Spleen (tissue), 11 donors: Measurements from ENCODE around the gene KLLN. TPM values are rescaled to one million over a fixed set of nuclear protein-coding genes. Genes with fewer than 3 reads are reported as not detected.
"Not testable (repeated sequence)": the region's sequence is repeated elsewhere in the genome, so short reads cannot be mapped to it uniquely, and the experiment has no call there.

Experiments used
- DNase-seq: peaks from one replicate; pipeline ENCODE4 v3.0.0-alpha.2; 2020
- H3K27ac ChIP-seq, 8 donors: fragments of 200-600 bp; sonication (generic) in 7 of 8; 1 replicate in 4 of 8; 2 replicates in 4 of 8; pipeline versions ENCODE4 v1.5.0 to v1.8.0; 2016 to 2021; ENCODE audit warnings: inconsistent platforms in 4 of 8, mild to moderate bottlenecking in 4 of 8, moderate library complexity in 1 of 8
- H3K27me3 ChIP-seq, 7 donors: fragments of 200-600 bp; sonication (generic) in 6 of 7; replicated peaks in 1 of 7; 1 replicate in 4 of 7; 2 replicates in 3 of 7; pipeline versions ENCODE4 v1.5.0 to v1.8.0; 2016 to 2021; ENCODE audit warnings: inconsistent platforms in 3 of 7, mild to moderate bottlenecking in 1 of 7
- H3K36me3 ChIP-seq, 6 donors: fragments of 200-600 bp; sonication (generic) in 5 of 6; 1 replicate in 4 of 6; 2 replicates in 2 of 6; pipeline versions ENCODE4 v1.5.0 to v1.8.0; 2016 to 2021; ENCODE audit warnings: inconsistent platforms in 2 of 6
- H3K4me1 ChIP-seq, 6 donors: fragments of 200-600 bp; sonication (generic) in 5 of 6; 1 replicate in 3 of 6; 2 replicates in 3 of 6; pipeline versions ENCODE4 v1.5.0 to v1.8.0; 2016 to 2021; ENCODE audit warnings: inconsistent platforms in 3 of 6
- H3K4me3 ChIP-seq, 8 donors: fragments of 200-600 bp; sonication (generic) in 7 of 8; 1 replicate in 4 of 8; 2 replicates in 4 of 8; pipeline versions ENCODE4 v1.5.0 to v1.8.0; 2016 to 2021; ENCODE audit warnings: inconsistent platforms in 4 of 8, mild to moderate bottlenecking in 4 of 8, moderate library complexity in 2 of 8
- H3K9me3 ChIP-seq, 8 donors: fragments of 200-600 bp; sonication (generic) in 7 of 8; 1 replicate in 4 of 8; 2 replicates in 4 of 8; pipeline versions ENCODE4 v1.5.0 to v1.8.0; 2016 to 2021; ENCODE audit warnings: inconsistent platforms in 4 of 8
- POLR2A ChIP-seq, 3 donors: fragments of 450-650 bp; IDR thresholded peaks; one replicate each; pipeline ENCODE4 v1.5.1; 2017; ENCODE audit warnings: antibody characterized with exemption in 3 of 3, mild to moderate bottlenecking in 1 of 3
- POLR2AphosphoS5 ChIP-seq, 3 donors: sonication (generic); formaldehyde crosslinking; IDR thresholded peaks; one replicate each; pipeline ENCODE4 v1.5.1; 2017; ENCODE audit warnings: antibody characterized with exemption in 3 of 3
- WGBS, 5 donors: extraction: QIAGEN DNeasy Blood & Tissue Kit in 3 of 5; methylation state at CpG; one replicate each; pipeline versions ENCODE4 v1.1.5 to v1.1.7; 2013 to 2018; 5-methylcytosine and 5-hydroxymethylcytosine counted together
- intact Hi-C: fragments of 100-400 bp; cut with DNase I; formaldehyde crosslinking; loops from one replicate; pipeline ENCODE4 v1.15.0; 2023; ENCODE audit warnings: low total_unique reads
- polyA plus RNA-seq, 3 donors: library from polyadenylated mRNA; stranded (reverse); fragments of 200-250 nt; gene quantifications; one replicate each; pipeline ENCODE4 v1.2.1, GENCODE V29; 2013
- total RNA-seq, 7 donors: library from RNA; depleted of rRNA in 3 of 7; stranded (reverse); fragments of >200 nt in 3 of 7; fragmentation: NEBNext Ultra II Directional in 4 of 7; extraction: Animal tissue kit (Norgen Biotek cat#: 25700) in 4 of 7; gene quantifications; one replicate each; pipeline versions ENCODE4 v1.1.0 to v1.2.1, GENCODE V29; 2016 to 2021
- TF ChIP-seq, protein P1 (sequence below), 11 experiments: fragments of 200-600 bp in 7 of 11; fragments of 450-650 bp in 4 of 11; sonication (generic) in 4 of 11; IDR thresholded peaks in 8 of 11; conservative IDR thresholded peaks in 3 of 11; 1 replicate in 7 of 11; 2 replicates in 4 of 11; pipeline versions ENCODE4 v1.4.0 to v1.8.0; 2016 to 2021; ENCODE audit warnings: antibody characterized with exemption in 11 of 11, inconsistent platforms in 4 of 11, mild to moderate bottlenecking in 1 of 11
- donor health status: healthy with polysubstance abuse.
- donor health status: DM: no; HTN: no; CAD: no; lungs with moderate emphysema.
- donor health status: DM: no; HTN: no; CAD: no.
- donor health status: Bipolar disorder and iron deficiency.
- donor health status: healthy.
- donor health status: DM: no; HTN: no; CAD: no.
- donor health status: DM: yes; HTN: yes; CAD: no.

The KLLN gene
- total and polyA plus RNA-seq, 10 donors = 0.52 to 2.2 (median 0.99) TPM

DNA sequence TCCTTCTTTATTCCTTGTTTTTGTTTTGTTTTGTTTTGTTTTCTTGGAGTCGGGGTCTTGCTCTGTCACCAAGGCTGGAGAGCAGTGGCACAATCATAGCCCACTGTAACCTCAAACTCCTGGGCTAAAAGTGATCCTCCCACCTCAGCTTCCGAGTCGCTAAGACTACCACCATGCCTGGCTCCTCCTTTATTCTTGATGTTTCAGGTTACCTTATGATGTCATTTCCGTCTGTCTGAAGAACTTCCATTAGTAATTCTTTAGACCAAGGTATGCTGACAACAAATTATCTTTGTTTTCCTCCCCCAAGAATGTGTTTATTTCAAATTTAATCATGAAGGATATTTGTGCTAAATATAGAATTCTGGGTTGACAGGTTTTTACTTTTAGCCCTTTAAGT, 27.2 kb downstream of the KLLN start:
- no peaks in the 10 kb centered on the region for H3K27me3 ChIP-seq
- WGBS, 5 donors = 85 to 97% (median 95%) methylated on average over 4 of the region's 4 CpGs
- H3K4me1 ChIP-seq = peaks cover 0 to 6% (median 0%) of the 10 kb centered on the region in 6 donors
- DNase-seq = no peak
- no peaks in the 10 kb centered on the region for H3K9me3 ChIP-seq
- intact Hi-C loops = no loop called here
- no peak overlapping the region for H3K27ac ChIP-seq
- H3K36me3 ChIP-seq = no peaks in the 10 kb centered on the region
- no peak overlapping the region for H3K4me3 ChIP-seq
- TF ChIP-seq POLR2AphosphoS5 (IDR thresholded peaks at IDR 0.05) = no peak
- TF ChIP-seq, protein P1, sequence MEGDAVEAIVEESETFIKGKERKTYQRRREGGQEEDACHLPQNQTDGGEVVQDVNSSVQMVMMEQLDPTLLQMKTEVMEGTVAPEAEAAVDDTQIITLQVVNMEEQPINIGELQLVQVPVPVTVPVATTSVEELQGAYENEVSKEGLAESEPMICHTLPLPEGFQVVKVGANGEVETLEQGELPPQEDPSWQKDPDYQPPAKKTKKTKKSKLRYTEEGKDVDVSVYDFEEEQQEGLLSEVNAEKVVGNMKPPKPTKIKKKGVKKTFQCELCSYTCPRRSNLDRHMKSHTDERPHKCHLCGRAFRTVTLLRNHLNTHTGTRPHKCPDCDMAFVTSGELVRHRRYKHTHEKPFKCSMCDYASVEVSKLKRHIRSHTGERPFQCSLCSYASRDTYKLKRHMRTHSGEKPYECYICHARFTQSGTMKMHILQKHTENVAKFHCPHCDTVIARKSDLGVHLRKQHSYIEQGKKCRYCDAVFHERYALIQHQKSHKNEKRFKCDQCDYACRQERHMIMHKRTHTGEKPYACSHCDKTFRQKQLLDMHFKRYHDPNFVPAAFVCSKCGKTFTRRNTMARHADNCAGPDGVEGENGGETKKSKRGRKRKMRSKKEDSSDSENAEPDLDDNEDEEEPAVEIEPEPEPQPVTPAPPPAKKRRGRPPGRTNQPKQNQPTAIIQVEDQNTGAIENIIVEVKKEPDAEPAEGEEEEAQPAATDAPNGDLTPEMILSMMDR (IDR thresholded peaks at IDR 0.05 in 8 of 11, conservative IDR thresholded peaks at IDR 0.05 in 3 of 11) = no peak
- TF ChIP-seq POLR2A (IDR thresholded peaks at IDR 0.05) = no peak

DNA sequence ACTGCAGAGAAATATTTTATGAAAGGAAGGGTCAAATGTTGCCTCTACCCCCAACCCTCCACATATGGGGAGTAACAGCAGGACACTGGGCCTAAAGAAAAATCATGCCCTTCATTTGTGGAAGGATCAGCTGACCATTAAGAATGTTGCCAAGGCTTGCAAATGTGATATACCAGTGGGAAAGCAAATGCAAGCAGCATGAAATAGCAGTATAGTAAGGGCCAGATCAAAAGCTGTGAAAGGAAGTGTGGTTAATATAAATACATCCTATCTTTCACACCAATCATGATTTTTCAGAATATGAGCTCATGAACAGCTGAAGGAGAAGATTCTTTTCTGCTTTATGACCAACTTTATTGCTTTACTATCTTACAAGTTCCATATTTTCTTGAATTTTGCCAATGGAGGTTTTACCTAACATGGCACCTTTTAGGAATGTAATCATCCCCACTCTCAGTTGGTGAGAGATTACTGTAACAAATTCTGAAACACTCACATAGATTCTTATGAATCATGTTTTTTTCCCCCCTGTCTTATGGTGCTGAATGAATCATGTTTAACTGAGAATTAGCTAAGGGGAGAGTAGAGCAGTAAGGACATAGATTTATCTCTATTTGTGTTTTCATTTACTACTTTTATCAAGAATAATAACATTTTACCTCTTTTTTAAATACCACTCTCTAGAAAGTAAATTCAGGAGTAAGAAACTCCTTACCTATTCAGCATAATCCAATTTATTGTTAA, 33.2 kb downstream of the KLLN start:
- Histone ChIP-seq H3K4me1 (no peaks in the 10 kb centered on the region), H3K27me3 (no peaks in the 10 kb centered on the region), H3K9me3 (no peaks in the 10 kb centered on the region), H3K36me3 (no peaks in the 10 kb centered on the region), H3K4me3 (no peak overlapping the region), H3K27ac (no peak overlapping the region)
- intact Hi-C loops = no loop called here
- DNase-seq = no peak
- TF ChIP-seq POLR2AphosphoS5 (IDR thresholded peaks at IDR 0.05) (no peak), POLR2A (IDR thresholded peaks at IDR 0.05) (no peak)
- TF ChIP-seq, protein P1 (IDR thresholded peaks at IDR 0.05 in 8 of 11, conservative IDR thresholded peaks at IDR 0.05 in 3 of 11) = no peak

DNA sequence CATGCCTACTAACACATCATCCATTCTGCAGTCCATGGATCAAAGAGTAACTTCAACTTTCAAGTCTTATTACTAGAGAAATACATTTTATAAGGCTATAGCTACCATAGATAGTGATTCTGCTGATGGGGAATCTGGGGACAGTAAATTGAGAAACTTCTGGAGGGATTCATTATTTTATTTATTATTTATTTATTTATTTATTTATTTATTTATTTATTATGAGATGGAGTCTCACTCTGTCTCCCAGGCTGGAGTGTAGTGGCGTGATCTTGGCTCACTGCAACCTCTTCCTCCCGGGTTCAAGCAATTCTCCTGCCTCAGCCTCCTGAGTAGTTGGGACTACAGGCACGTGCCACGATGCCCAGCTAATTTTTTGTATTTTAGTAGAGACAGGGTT, 34.3 kb downstream of the KLLN start:
- DNase-seq, H3K27ac ChIP-seq, H3K27me3 ChIP-seq, H3K36me3 ChIP-seq, H3K4me1 ChIP-seq, H3K9me3 ChIP-seq, intact Hi-C loops, H3K4me3 ChIP-seq: not testable (repeated sequence)
- WGBS, 5 donors = 89 to 99% (median 93%) methylated on average over 4 of the region's 4 CpGs

DNA sequence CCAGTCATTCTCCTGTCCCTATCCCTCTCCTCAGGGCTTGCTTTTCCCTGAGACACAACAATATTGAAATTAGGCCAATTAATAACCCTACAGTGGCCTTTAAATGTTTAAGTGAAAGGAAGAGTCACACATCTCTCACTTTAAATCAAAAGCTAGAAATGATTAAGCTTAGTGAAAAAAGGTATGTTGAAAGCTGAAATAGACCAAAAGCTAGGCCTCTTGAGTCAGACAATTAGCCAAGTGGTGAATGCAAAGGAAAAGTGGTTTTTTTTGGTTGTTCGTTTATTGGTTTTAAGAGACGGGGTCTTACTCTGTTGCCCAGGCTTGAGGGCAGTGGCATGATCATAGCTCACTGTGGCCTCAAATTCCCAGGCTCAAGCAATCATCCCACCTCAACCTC, 35.7 kb downstream of the KLLN start:
- Histone ChIP-seq H3K4me1 (no peaks in the 10 kb centered on the region), H3K36me3 (no peaks in the 10 kb centered on the region), H3K27me3 (no peaks in the 10 kb centered on the region), H3K9me3 (no peaks in the 10 kb centered on the region), H3K4me3 (no peak overlapping the region), H3K27ac (no peak overlapping the region)
- no peak for DNase-seq
- TF ChIP-seq POLR2A (IDR thresholded peaks at IDR 0.05) (no peak), POLR2AphosphoS5 (IDR thresholded peaks at IDR 0.05) (no peak)
- TF ChIP-seq, protein P1 (IDR thresholded peaks at IDR 0.05 in 8 of 11, conservative IDR thresholded peaks at IDR 0.05 in 3 of 11) = no peak
- intact Hi-C loops = no loop called here
- WGBS, 5 donors = 70 to 95% (median 88%) methylated on average over 2 of the region's 2 CpGs

DNA sequence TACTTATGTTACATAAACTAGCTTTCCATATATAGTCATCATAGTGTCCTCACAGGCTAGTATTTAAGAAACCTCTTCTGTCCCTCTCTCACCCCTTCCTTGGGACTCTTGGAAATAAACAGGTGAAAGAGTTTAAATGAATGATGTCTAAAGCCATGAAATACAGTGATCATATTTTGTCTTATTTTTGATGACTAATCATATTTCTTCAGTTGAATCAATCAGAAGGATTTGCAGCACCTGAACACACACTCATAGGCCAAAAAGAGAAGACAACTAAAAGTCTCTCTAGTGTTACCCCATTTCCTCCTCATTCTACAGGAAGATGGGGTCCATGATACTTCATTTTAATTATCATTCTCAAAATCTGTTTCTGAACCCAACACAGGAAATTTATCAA, 36.7 kb downstream of the KLLN start:
- H3K36me3 ChIP-seq = no peaks in the 10 kb centered on the region
- no peaks in the 10 kb centered on the region for H3K9me3 ChIP-seq
- DNase-seq = no peak
- no peaks in the 10 kb centered on the region for H3K4me1 ChIP-seq
- intact Hi-C loops = no loop called here
- no peak overlapping the region for H3K27ac ChIP-seq
- TF ChIP-seq, protein P1 (IDR thresholded peaks at IDR 0.05 in 8 of 11, conservative IDR thresholded peaks at IDR 0.05 in 3 of 11) = no peak
- TF ChIP-seq POLR2A (IDR thresholded peaks at IDR 0.05) (no peak), POLR2AphosphoS5 (IDR thresholded peaks at IDR 0.05) (no peak)
- H3K4me3 ChIP-seq = no peak overlapping the region
- no peaks in the 10 kb centered on the region for H3K27me3 ChIP-seq
